Omental fat pad (tissue), 4 donors: ENCODE results near the gene FARS2. TPM values are rescaled to one million over a fixed set of nuclear protein-coding genes. Genes with fewer than 3 reads are reported as not detected.

Experiments used
- ATAC-seq: fragments of 150-250 bp; one replicate; pipeline ENCODE4 v1.9.1; 2016; ENCODE audit warnings: mild to moderate bottlenecking, moderate library complexity; ENCODE audit not compliant: low FRiP score
- DNase-seq: peaks from one replicate; pipeline ENCODE4 v3.0.0-alpha.2; 2019; ENCODE audit warnings: low spot score
- total RNA-seq, 4 donors: library from RNA; depleted of rRNA; stranded (reverse); fragments of >200 nt; gene quantifications; one replicate each; pipeline ENCODE4 v1.1.0, GENCODE V29; 2016
- TF ChIP-seq, protein P1 (sequence below), 3 donors: fragments of 450-650 bp; IDR thresholded peaks; one replicate each; pipeline ENCODE4 v1.5.1; 2016 to 2017; ENCODE audit warnings: antibody characterized with exemption in 3 of 3, mild to moderate bottlenecking in 3 of 3, moderate library complexity in 2 of 3

The FARS2 gene
- total RNA-seq, 4 donors from 2014 or later, result 12.5 to 18.1 (median 14.5) TPM

DNA sequence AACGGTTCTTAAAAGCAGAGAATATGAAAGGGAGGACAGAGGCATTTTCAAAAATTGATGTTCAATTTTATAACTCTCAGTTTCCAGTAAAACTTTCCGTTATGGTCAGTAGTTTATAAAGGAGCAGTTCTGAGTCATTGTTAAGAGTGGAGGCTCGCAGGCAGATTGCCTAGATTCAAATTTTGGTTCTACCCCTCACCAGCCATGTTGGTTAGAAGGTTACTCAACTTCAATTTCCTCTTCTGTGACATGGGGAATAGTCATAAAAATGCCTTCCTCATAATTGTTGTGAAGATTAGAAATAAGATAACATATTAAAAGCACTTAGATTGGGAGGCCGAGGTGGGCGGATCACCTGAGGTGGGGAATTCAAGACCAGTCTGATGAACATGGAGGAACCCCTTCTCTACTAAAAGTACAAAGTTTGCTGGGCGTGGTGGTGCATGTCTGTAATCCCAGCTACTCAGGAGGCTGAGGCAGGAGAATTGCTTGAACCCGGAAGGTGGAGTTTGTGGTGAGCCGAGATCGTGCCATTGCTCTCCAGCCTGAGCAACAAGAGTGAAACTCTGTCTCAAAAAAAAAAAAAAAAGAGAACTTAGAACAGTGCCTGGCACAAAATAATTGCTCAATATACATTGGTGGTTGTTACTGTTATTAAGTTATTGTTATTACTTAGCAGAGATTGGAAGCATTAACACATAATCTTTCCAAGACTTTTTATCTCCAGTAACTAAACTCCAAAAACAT lies 396.5 kb downstream of the FARS2 start:
- ATAC-seq (no peak), DNase-seq (no peak)
- TF ChIP-seq, protein P1, sequence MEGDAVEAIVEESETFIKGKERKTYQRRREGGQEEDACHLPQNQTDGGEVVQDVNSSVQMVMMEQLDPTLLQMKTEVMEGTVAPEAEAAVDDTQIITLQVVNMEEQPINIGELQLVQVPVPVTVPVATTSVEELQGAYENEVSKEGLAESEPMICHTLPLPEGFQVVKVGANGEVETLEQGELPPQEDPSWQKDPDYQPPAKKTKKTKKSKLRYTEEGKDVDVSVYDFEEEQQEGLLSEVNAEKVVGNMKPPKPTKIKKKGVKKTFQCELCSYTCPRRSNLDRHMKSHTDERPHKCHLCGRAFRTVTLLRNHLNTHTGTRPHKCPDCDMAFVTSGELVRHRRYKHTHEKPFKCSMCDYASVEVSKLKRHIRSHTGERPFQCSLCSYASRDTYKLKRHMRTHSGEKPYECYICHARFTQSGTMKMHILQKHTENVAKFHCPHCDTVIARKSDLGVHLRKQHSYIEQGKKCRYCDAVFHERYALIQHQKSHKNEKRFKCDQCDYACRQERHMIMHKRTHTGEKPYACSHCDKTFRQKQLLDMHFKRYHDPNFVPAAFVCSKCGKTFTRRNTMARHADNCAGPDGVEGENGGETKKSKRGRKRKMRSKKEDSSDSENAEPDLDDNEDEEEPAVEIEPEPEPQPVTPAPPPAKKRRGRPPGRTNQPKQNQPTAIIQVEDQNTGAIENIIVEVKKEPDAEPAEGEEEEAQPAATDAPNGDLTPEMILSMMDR (IDR thresholded peaks at IDR 0.05), result no peak

DNA sequence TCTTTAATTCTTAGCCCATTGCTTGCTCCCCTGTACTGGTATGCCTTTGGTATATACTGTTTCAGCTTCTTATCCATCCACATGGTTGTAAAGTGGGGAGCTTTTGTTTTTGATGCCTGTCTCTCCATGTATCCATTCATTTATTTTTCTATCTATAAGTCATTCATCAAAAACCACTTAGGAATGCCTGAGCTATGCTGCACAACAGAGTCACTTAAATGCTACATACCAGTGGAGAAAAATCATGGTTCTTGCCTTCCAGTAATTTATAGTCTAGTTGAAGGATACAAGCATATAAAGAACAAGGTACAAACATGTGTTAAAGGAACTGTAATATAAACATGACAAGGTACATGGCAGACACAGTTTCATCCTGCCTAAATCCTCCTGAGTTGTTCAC lies 398.2 kb downstream of the FARS2 start:
- ATAC-seq, result no peak
- TF ChIP-seq, protein P1 (IDR thresholded peaks at IDR 0.05), result no peak

DNA sequence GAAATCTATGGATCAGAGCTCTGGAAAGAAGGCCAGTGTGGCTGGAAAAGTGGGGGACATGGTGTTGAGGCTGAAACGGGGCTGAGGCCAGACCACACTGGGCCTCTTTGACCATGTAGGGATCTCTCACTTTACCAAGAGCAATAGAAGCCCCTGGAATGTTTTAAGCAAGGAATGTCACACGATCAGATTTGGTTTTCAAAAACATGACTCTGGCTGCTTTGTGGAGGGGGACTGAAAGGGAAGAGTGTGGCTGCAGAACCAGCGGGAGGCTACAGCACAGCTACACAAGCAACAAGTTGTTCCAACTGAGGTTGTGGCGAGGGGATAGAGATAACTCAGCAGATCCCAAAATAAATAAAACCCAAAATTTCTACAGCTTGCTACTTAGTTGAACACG lies 399.5 kb downstream of the FARS2 start:
- DNase-seq, result no peak
- no peak for ATAC-seq
- TF ChIP-seq, protein P1 (IDR thresholded peaks at IDR 0.05), result no peak

More for the DNA sequence above, 398.2 kb downstream of the FARS2 start:
- DNase-seq, result no peak

DNA sequence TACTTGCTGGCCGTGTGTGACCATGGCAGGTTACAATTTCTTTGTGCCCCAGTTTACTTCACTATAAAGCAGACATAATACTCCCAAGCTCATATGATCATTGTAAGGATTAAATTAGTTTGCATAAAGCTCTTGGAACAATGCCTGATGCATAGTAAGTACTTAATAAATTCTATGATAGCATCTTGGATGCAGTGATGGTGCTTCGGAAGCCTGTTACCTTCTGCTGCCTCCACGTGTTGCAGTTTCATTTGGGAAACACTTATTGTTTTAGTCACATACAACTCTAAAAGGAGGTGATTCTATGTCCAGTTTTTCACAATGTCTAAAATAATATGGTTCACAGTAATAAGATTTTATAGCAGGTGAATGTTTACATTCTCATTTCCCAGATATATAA lies 401.5 kb downstream of the FARS2 start:
- TF ChIP-seq, protein P1 (IDR thresholded peaks at IDR 0.05), result no peak
- ATAC-seq (no peak), DNase-seq (no peak)

DNA sequence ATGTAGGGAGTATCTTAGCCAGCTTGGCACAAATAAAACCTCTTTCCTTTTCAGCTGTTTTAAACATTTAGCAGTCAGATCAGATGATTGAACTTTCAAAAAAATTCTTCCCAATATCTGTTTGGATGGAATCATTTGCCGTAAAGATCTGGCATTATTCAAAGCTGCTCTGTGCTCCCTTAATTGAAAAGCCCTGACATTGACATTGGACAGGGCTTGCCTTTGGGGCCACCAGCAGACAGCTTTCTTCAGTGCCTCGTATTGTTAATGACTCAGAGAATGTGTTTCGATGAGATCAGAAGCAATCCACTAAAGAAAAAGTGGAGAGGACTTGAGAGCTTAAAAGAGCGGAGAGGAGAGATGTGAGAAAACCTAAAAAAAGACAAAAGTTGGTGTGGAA lies 401.9 kb downstream of the FARS2 start:
- DNase-seq (no peak), ATAC-seq (no peak)
- TF ChIP-seq, protein P1 (IDR thresholded peaks at IDR 0.05), result no peak

DNA sequence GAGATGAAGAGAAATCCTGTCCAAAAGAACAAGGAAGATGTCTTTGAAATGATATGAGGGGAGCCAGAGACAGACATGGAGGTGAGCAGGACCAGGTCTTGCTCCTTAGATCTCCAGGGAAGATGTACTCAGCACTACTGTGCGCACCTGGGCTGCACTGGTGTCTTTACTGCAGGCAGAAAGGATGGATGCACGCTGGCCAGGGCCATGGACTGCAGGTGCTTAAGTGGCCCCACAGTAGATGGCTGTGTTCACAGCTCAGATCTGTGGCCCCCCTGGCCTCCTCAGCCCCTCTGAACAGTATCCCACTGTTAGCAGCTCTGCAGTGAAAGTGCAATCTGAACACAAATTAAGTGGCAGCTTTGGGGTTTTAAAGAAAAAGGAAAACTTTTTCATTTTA lies 402.4 kb downstream of the FARS2 start:
- TF ChIP-seq, protein P1 (IDR thresholded peaks at IDR 0.05), result no peak
- no peak for DNase-seq
- no peak for ATAC-seq

DNA sequence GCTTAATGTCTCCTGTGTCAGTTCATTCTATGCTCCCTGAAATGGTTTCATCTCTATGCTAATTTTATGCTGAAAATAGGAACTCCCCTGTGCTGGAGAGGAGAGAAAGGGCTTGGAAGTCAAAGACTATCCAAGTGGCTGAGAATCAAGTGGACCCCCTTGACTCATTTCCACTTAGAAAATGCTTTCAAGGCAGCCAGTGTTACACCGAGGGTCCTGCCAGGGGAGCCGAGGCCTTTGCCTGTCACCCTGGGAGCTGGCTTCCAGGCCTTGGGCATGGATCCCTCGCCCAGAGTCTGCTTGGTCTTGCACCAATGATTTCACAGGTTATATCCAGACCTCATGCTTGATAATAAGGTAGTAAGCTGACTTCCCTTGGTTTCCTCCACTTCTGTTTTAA lies 402.8 kb downstream of the FARS2 start:
- DNase-seq, result no peak

More for the DNA sequence above, 402.8 kb downstream of the FARS2 start:
- TF ChIP-seq, protein P1 (IDR thresholded peaks at IDR 0.05), result no peak
- ATAC-seq, result no peak
